Neural cell (in vitro differentiated cells): ENCODE data around the gene EDA.

Source experiments
- EZH2 ChIP-seq: fragments of 200-600, 300-800 bp; shearing (Covaris generic), sonication (generic); IDR thresholded peaks from 2 replicates; pipeline ENCODE4 v1.6.1; 2014; ENCODE audit warnings: antibody characterized with exemption, low read length, borderline replicate concordance, mild to moderate bottlenecking; ENCODE audit not compliant: insufficient read depth, poor library complexity, severe bottlenecking
- MXI1 ChIP-seq: fragments of 450-650 bp; conservative IDR thresholded peaks from 2 replicates; pipeline ENCODE4 v1.6.1; 2014; ENCODE audit warnings: antibody characterized with exemption, mild to moderate bottlenecking; ENCODE audit not compliant: poor library complexity, severe bottlenecking
- POLR2AphosphoS5 ChIP-seq: IDR thresholded peaks from 2 replicates; pipeline ENCODE4 v1.6.1; 2012
- RAD21 ChIP-seq: fragments of 450-650 bp; conservative IDR thresholded peaks from 2 replicates; pipeline ENCODE4 v1.6.1; 2014; ENCODE audit warnings: antibody characterized with exemption, mild to moderate bottlenecking, moderate library complexity
- TF ChIP-seq, protein P1 (sequence below): fragments of 450-650 bp; IDR thresholded peaks from 2 replicates; pipeline ENCODE4 v1.5.1; 2014; ENCODE audit warnings: antibody characterized with exemption, mild to moderate bottlenecking, moderate library complexity; ENCODE audit not compliant: poor library complexity, severe bottlenecking
- TF ChIP-seq, protein P2 (sequence below): IDR thresholded peaks from 2 replicates; pipeline ENCODE4 v1.6.1; 2012; ENCODE audit warnings: borderline replicate concordance

DNA sequence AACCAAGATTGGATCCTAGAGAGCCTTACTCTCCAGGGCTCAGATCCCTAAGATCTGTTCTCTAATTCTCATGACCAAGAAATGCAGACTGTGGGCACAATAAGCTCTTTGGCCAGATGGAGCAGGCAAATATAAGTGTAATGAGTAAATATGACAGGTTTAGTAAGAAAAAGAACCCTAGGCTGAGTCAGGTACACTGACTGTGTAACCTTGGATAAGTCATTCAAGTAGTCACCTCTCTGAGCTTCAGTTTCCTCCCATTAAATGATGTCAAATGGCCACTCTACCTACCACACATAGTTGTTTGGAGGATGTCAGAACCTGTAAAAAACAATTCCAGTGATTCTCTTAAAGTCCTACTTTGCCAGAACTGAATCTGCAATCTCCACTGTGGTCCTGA is 8.3 kb upstream of the EDA start:
- TF ChIP-seq, protein P1, sequence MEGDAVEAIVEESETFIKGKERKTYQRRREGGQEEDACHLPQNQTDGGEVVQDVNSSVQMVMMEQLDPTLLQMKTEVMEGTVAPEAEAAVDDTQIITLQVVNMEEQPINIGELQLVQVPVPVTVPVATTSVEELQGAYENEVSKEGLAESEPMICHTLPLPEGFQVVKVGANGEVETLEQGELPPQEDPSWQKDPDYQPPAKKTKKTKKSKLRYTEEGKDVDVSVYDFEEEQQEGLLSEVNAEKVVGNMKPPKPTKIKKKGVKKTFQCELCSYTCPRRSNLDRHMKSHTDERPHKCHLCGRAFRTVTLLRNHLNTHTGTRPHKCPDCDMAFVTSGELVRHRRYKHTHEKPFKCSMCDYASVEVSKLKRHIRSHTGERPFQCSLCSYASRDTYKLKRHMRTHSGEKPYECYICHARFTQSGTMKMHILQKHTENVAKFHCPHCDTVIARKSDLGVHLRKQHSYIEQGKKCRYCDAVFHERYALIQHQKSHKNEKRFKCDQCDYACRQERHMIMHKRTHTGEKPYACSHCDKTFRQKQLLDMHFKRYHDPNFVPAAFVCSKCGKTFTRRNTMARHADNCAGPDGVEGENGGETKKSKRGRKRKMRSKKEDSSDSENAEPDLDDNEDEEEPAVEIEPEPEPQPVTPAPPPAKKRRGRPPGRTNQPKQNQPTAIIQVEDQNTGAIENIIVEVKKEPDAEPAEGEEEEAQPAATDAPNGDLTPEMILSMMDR: no peak
- TF ChIP-seq POLR2AphosphoS5 (no peak), EZH2 (no peak), RAD21 (no peak), MXI1 (no peak)
- TF ChIP-seq, protein P2, sequence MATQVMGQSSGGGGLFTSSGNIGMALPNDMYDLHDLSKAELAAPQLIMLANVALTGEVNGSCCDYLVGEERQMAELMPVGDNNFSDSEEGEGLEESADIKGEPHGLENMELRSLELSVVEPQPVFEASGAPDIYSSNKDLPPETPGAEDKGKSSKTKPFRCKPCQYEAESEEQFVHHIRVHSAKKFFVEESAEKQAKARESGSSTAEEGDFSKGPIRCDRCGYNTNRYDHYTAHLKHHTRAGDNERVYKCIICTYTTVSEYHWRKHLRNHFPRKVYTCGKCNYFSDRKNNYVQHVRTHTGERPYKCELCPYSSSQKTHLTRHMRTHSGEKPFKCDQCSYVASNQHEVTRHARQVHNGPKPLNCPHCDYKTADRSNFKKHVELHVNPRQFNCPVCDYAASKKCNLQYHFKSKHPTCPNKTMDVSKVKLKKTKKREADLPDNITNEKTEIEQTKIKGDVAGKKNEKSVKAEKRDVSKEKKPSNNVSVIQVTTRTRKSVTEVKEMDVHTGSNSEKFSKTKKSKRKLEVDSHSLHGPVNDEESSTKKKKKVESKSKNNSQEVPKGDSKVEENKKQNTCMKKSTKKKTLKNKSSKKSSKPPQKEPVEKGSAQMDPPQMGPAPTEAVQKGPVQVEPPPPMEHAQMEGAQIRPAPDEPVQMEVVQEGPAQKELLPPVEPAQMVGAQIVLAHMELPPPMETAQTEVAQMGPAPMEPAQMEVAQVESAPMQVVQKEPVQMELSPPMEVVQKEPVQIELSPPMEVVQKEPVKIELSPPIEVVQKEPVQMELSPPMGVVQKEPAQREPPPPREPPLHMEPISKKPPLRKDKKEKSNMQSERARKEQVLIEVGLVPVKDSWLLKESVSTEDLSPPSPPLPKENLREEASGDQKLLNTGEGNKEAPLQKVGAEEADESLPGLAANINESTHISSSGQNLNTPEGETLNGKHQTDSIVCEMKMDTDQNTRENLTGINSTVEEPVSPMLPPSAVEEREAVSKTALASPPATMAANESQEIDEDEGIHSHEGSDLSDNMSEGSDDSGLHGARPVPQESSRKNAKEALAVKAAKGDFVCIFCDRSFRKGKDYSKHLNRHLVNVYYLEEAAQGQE: no peak
